ENCODE data around the gene TRMT10C.
A peak's percentile ranks its signal among the peaks of the same experiment; 100 is the strongest.
"Not testable (repeated sequence)": the region's sequence is repeated elsewhere in the genome, so short reads cannot be mapped to it uniquely, and the experiment has no call there.

Gene TRMT10C

DNA sequence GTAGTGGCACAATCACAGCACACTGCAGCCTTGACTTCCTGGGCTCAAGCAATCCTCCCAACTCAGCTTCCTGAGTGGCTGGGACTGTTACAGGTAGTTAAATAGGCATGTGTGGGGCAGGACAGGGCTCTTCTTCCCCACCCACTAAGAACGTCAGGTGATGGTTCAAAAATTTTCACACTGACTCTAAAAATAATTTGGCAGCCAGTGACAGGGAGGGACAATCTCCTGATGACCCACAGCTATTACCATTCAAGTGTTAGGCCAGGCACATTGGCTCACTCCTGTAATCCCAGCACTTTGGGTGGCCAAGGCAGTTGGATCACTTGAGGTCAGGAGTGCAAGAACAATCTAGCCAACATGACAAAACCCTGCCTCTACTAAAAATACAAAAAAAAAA, 12.2 kb upstream of the TRMT10C start:
- ChIA-PET POLR2A (interaction anchor here (1.7 kb wide), 1 partner anchor 12 kb away, joined by 4 read pairs; the partner anchor contains the start of gene TRMT10C), CTCF (no interaction called here)
- no peak for DNase-seq (ENCODE audit: extremely low spot score)
- no peak for TF ChIP-seq L3MBTL2 (conservative IDR thresholded peaks at IDR 0.05)

DNA sequence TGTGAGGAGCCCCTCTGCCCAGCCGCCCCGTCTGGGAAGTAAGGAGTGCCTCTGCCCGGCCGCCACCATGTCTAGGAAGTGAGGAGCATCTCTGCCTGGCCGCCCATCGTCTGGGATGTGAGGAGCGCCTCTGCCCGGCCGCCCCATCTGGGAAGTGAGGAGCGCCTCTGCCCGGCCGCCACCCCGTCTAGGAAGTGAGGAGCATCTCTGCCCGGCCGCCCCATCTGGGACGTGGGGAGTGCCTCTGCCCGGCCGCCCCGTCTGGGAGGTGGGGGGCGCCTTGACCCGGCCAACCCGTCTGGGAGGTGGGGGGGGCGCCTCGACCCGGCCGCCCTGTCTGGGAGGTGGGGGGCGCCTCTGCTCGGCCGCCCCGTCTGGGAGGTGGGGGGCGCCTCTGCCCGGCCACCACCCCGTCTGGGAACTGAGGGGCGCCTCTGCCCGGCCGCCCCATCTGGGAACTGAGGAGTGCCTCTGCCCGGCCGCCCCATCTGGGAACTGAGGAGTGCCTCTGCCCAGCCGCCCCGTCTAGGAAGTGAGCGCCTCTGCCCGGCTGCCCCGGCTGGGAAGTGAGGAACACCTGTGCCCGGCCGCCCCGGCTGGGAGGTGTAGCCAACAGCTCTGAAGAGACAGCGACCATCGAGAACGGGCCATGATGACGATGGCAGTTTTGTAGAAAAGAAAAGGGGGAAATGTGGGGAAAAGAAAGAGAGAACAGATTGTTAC, 10.1 kb upstream of the TRMT10C start:
- DNase-seq (ENCODE audit: extremely low spot score); CTCF ChIA-PET: not testable (repeated sequence)

DNA sequence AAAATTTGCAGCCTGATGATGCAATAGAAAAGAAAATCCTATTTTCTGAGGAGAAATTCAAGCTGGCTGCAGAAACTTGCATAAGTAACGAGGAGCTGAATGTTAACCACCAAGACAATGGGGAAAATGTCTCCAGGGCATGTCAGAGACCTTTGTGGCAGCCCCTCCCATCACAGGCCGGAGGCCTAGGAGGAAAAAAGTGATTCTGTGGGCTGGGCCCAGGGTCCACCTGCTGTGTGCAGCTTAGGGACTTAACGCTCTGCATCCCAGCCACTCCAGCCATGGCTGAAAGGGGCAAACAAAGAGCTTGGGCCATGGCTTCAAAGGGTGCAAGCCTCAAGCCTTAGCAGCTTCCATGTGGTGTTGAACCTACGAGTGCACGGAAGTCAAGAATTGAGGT, 8.3 kb upstream of the TRMT10C start:
- CTCF ChIA-PET; DNase-seq (ENCODE audit: extremely low spot score); POLR2A ChIA-PET: not testable (repeated sequence)

More for the DNA sequence above, 10.1 kb upstream of the TRMT10C start:
- POLR2A ChIA-PET, result not testable (repeated sequence)

DNA sequence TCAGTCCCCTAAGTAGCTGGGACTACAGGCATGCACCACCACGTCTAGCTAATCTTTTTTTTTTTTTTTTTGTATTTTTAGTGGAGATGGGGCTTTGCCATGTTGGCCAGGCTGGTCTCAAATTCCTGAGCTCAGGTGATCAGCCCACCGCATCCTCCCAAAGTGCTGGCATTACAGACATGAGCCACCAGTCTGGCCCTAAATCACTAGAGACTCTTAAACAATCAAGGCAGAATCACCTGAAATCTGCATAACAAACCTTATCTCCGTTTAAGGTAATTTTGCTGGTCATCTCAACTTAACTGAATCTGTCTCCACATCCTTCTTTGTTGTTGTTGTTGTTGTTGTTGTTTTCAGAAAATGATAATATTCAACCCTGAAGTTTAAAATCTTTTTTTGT, 5.6 kb upstream of the TRMT10C start:
- DNase-seq (ENCODE audit: extremely low spot score), result no peak
- TF ChIP-seq ARNT (IDR thresholded peaks at IDR 0.05) (no peak), NFRKB (IDR thresholded peaks at IDR 0.05) (no peak), FOXA1 (IDR thresholded peaks at IDR 0.05) (no peak), FOXM1 (IDR thresholded peaks at IDR 0.05; ENCODE audit: borderline replicate concordance) (no peak), SP1 (IDR thresholded peaks at IDR 0.05) (no peak), SUZ12 (IDR thresholded peaks at IDR 0.05) (no peak), CTBP1 (IDR thresholded peaks at IDR 0.05; ENCODE audit: borderline replicate concordance) (no peak), ELF4 (IDR thresholded peaks at IDR 0.05) (no peak)
- ChIA-PET POLR2A (no interaction called here), CTCF (no interaction called here)

DNA sequence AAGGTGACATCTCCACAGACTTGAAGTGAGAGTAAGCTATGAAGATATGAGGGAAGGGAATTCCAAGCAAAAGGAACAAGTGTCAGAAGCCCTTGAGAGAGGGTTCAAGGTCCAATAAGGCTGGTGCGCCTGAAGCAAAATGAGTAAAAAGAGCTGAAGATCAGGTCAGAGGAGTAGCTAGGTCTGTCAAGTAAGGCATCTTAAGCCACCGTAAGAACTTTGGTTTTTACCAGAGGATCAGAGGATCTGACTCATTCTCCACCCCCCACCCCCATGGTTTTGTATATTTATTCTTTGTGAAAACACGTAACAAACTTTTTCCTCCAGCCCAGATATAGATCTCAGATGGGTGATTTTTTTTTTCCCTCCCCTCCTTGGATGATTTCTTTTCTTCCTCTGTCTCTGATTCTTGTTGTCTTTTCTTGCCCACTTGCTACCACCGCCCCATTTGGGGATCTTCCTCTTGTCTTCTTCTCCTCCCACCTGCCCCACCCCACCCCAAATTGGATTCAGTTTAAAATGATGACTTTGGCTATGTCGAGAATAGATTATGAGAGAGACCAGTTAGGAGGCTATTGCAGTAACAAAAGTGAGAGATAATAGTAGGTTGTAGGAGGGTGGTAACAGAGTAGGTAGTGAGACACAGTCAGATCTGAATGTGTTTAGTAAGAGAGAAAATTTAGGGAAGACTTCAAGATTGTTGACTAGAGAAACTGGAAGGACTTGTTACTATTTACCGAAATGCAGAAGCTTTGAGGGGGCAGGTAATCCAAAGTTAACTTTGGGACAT, 6.1 kb downstream of the TRMT10C start:
- ChIA-PET CTCF (interaction anchor here (0.7 kb wide), 2 partner anchors 11 to 475 kb away, joined by 3 read pairs; no protein-coding TSS in a partner anchor), POLR2A (no interaction called here)
- DNase-seq (ENCODE audit: extremely low spot score), result no peak
- TF ChIP-seq FOXK2 (IDR thresholded peaks at IDR 0.05) (no peak), FOXM1 (IDR thresholded peaks at IDR 0.05; ENCODE audit: borderline replicate concordance) (no peak), NFRKB (IDR thresholded peaks at IDR 0.05) (0 out of 2 replicates have a peak, but pooled peaks have one; percentile 2), FOXA1 (IDR thresholded peaks at IDR 0.05) (no peak), L3MBTL2 (conservative IDR thresholded peaks at IDR 0.05) (no peak), ZNF384 (IDR thresholded peaks at IDR 0.05) (no peak), TARDBP (IDR thresholded peaks at IDR 0.05) (no peak)
- TF ChIP-seq, protein P1, sequence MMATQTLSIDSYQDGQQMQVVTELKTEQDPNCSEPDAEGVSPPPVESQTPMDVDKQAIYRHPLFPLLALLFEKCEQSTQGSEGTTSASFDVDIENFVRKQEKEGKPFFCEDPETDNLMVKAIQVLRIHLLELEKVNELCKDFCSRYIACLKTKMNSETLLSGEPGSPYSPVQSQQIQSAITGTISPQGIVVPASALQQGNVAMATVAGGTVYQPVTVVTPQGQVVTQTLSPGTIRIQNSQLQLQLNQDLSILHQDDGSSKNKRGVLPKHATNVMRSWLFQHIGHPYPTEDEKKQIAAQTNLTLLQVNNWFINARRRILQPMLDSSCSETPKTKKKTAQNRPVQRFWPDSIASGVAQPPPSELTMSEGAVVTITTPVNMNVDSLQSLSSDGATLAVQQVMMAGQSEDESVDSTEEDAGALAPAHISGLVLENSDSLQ (IDR thresholded peaks at IDR 0.05), result no peak

DNA sequence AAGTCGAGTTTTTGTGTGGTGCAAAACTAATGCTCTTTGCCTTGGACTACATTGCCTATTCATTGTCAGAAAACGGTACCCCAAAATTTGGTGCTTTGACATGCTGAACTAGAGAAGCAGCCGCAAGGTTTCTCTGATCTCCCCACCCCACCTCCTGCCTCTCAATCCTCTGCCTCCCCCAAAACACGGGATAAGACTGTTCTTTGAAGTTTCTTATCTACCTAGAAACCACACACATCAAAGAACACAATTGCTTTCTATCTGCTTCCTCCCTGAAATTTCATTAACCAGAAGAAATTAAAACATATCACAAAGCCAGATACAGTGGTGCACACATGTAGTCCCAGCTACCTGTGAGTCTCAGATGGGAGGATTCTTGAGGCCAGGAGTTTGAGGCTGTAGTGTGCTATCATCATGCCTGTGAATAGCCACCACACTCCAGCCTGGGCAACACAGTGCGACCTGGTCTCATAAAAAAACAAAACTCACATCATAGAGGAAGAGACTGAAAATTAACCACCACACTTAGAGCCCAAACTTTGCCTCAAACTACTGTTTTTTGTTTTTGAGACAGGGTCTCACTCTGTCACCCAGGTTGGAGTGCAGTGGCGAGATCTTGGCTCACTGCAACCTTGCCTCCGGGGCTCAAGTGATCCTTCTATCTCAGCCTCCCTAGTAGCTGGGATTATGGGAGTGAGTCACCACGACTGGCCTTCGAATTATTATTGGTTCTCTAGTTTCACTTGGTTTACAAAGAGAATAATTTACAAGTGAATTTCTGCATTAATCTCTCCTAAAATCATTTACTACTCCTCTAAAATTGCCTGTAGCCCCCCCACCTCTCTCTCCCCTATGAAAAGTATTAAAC, 9.6 kb downstream of the TRMT10C start:
- POLR2A ChIA-PET, result interaction anchor here (1.2 to 1.4 kb wide), 2 partner anchors 9 to 115 kb away, joined by 3 to 4 read pairs; partner anchors contain the start of gene RPL24
- CTCF ChIA-PET, result no interaction called here
- DNase-seq (ENCODE audit: extremely low spot score), result no peak
- TF ChIP-seq, protein P1 (IDR thresholded peaks at IDR 0.05), result no peak
- TF ChIP-seq NFRKB (IDR thresholded peaks at IDR 0.05) (no peak), FOXM1 (IDR thresholded peaks at IDR 0.05; ENCODE audit: borderline replicate concordance) (no peak), L3MBTL2 (conservative IDR thresholded peaks at IDR 0.05) (no peak)

DNA sequence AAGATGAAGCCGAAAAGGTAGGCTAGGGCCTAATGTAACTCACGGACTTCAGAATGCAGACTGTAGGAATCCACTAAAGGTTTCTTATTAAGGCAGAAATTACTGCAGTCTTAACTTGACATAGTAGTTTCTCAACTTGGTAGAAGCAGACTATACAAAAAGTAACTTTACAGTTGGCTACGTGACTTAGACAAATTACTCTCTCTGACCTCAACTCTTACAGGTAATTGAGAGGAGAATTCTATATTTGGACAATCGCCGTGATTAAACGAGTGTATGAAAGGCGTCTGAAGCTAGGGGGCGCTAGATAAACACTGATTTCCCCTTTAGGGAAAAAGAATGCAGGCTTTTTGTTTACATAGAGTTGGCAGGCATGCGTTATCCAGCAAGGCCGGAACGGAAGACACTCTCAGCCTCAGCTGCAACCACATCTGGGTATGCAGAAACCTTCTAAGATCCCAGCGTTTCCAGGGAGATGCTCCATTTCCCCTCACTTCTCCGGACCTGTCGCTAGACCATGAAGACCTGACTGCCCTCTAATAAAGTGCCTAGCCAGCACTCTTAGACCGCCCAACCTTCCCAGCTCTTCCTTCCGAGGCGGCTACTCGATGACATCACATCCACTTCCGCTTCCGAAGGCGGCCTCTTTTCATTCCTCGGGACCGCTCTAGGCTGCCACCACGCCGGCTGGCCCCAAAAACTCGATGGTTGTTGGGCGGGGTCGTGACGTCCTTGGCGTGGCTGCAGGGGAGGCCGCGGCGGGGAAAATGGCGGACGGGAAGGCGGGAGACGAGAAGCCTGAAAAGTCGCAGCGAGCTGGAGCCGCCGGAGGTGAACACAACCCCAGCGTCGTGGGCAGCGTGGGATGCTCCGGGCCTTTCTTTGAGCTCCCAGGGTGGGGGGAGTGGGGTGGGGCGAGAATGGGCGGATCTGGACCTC, 12.1 kb downstream of the TRMT10C start, which contains the start of gene PCNP:
Gene PCNP, plus strand, starts transcription at position 732 of the 939 bp plus-strand sequence. Its CDS starts 36 bp downstream, at position 768.
- ChIA-PET CTCF (interaction anchor here (0.6 to 1.1 kb wide), 5 partner anchors 12 to 382 kb away, joined by 3 to 5 read pairs (median 3); partner anchors contain the start of gene TRMT10C), POLR2A (interaction anchor here (0.9 to 2.3 kb wide), 17 partner anchors 9 to 113 kb away, joined by 3 to 23 read pairs (median 4); partner anchors contain the start of genes RPL24, SENP7, TRMT10C and ZBTB11)
- peak; percentile 93 for DNase-seq (ENCODE audit: extremely low spot score)
- no peak for TF ChIP-seq ZNF384 (IDR thresholded peaks at IDR 0.05)
- peak; percentile 90 for TF ChIP-seq ELF4 (IDR thresholded peaks at IDR 0.05)
- no peak for TF ChIP-seq FOXA1 (IDR thresholded peaks at IDR 0.05)
- no peak for TF ChIP-seq LEF1 (IDR thresholded peaks at IDR 0.05; ENCODE audit: borderline replicate concordance)
- TF ChIP-seq SUZ12 (IDR thresholded peaks at IDR 0.05), result no peak
- peak; percentile 74; the same call in 1 of the 2 replicates for TF ChIP-seq NFRKB (IDR thresholded peaks at IDR 0.05)
- TF ChIP-seq, protein P1 (IDR thresholded peaks at IDR 0.05), result peak; percentile 84
- no peak for TF ChIP-seq CTBP1 (IDR thresholded peaks at IDR 0.05; ENCODE audit: borderline replicate concordance)
- peak; percentile 83 for TF ChIP-seq FOXK2 (IDR thresholded peaks at IDR 0.05)
- no peak for TF ChIP-seq FOXM1 (IDR thresholded peaks at IDR 0.05; ENCODE audit: borderline replicate concordance)
- TF ChIP-seq ARNT (IDR thresholded peaks at IDR 0.05), result no peak
- no peak for TF ChIP-seq HDGF (IDR thresholded peaks at IDR 0.05; ENCODE audit: borderline replicate concordance)
- TF ChIP-seq SP1 (IDR thresholded peaks at IDR 0.05), result no peak
- TF ChIP-seq TARDBP (IDR thresholded peaks at IDR 0.05), result no peak
- no peak for TF ChIP-seq BHLHE40 (IDR thresholded peaks at IDR 0.05; ENCODE audit: borderline replicate concordance)
- peak; percentile 68 for TF ChIP-seq L3MBTL2 (conservative IDR thresholded peaks at IDR 0.05)
